ENCODE results near the gene IRAK2.
A peak's percentile ranks its signal among the peaks of the same experiment; 100 is the strongest.

IRAK2 gene

GRCh38 chr3:10224794-10225665 lies 60.3 kb downstream of the IRAK2 start:
- DNase-seq = peak; percentile 73 to 81

- no peak for DNase-seq
These were observed 61.6 kb downstream of the IRAK2 start for GRCh38 chr3:10226293-10226692.

- peak; percentile 90 to 97 for DNase-seq
These were observed 63.7 kb downstream of the IRAK2 start for GRCh38 chr3:10228248-10228950.

GRCh38 chr3:10229576-10229975 lies 64.9 kb downstream of the IRAK2 start:
- DNase-seq = peak; percentile 46 to 70

- DNase-seq = peak; percentile 84 to 97
These were observed 67.4 kb downstream of the IRAK2 start for GRCh38 chr3:10232137-10232536.

GRCh38 chr3:10233988-10234387 lies 69.3 kb downstream of the IRAK2 start:
- DNase-seq = no peak

- no peak for DNase-seq
These were observed 70.0 kb downstream of the IRAK2 start for GRCh38 chr3:10234526-10235230.

- no peak for DNase-seq
These were observed 70.8 kb downstream of the IRAK2 start for GRCh38 chr3:10235551-10235950.

GRCh38 chr3:10238345-10239183 lies 73.8 kb downstream of the IRAK2 start:
- no peak for DNase-seq

- DNase-seq = no peak
These were observed 76.1 kb downstream of the IRAK2 start for GRCh38 chr3:10240799-10241198.

GRCh38 chr3:10242182-10243065 lies 77.7 kb downstream of the IRAK2 start:
- DNase-seq = no peak

- peak in 1 of 2 donors; percentile 42 for DNase-seq
These were observed 79.3 kb downstream of the IRAK2 start for GRCh38 chr3:10244009-10244408.

GRCh38 chr3:10245081-10245712 lies 80.5 kb downstream of the IRAK2 start:
- DNase-seq = no peak

GRCh38 chr3:10247679-10248183 lies 83.0 kb downstream of the IRAK2 start:
- DNase-seq = no peak

GRCh38 chr3:10248184-10248983 lies 83.7 kb downstream of the IRAK2 start, which contains the start of gene TATDN2:
TSS of gene TATDN2 (plus strand) at chr3:10248459. CDS start at chr3:10249201, 742 bp downstream.
- peak; percentile 88 to 93 for DNase-seq

GRCh38 chr3:10248984-10249748 lies 84.4 kb downstream of the IRAK2 start:
- peak; percentile 80 to 89 for DNase-seq

GRCh38 chr3:10249833-10250232 lies 85.1 kb downstream of the IRAK2 start:
- DNase-seq = no peak

- DNase-seq = no peak
These were observed 86.3 kb downstream of the IRAK2 start for GRCh38 chr3:10251006-10251405.

- DNase-seq = no peak
These were observed 89.0 kb downstream of the IRAK2 start for GRCh38 chr3:10253731-10254130.
